GM19468 (cell line): ENCODE measurements around the gene ST3GAL4.
A peak's percentile ranks its signal among the peaks of the same experiment; 100 is the strongest.

ENCODE experiments used
- ATAC-seq: cut with Tn5 transposase; IDR thresholded peaks from one replicate; pipeline ENCODE4 v1.9.1; 2021; ENCODE audit warnings: mild to moderate bottlenecking, moderate library complexity, moderate number of reproducible peaks; ENCODE audit not compliant: unreplicated experiment; ENCODE audit errors: extremely low read depth

ST3GAL4 gene

DNA sequence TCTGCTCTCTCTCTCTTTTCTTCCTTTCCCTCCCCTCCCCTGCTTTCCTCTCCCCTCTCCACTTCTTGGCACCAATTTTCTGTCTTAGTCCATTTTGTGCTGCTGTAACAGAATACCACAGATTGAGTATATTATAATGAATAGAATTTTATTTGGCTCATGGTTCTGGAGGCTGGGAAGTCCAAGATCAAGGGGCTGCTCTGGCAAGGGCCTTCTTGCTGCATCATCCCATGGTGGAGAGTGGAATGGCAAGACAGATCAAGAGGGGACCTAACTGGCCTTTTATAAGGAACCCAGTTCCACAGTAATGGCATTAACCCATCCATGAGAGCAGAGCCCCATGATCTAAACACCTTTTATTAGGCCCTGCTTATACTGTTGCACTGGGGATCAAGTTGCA lies 44.5 kb downstream of the ST3GAL4 start:
- no peak for ATAC-seq

- no peak for ATAC-seq
Observed at GRCh38 chr11:126400479-126400878, 45.0 kb downstream of the ST3GAL4 start.

GRCh38 chr11:126403022-126403581 lies 47.6 kb downstream of the ST3GAL4 start:
- ATAC-seq: no peak

DNA sequence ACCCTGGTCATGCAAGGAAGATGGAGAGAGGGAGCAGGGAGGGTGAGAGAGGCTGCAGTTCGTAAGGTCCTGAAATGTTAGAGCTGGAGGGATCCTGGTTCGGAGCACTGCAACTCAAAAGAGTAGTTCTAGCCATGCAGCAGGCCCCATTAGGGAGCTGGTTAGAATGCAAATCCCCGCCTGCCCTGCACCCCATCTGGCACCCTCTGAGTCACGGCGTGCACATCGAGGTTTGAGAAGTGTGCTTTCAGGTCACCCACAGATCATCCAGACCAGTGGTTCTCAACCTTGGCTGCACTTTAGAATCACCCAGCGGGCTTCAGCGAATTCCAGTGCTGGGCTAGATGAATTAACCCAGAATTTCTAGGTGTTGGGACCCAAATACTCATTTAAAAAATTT lies 48.2 kb downstream of the ST3GAL4 start:
- ATAC-seq: peak; percentile 92

DNA sequence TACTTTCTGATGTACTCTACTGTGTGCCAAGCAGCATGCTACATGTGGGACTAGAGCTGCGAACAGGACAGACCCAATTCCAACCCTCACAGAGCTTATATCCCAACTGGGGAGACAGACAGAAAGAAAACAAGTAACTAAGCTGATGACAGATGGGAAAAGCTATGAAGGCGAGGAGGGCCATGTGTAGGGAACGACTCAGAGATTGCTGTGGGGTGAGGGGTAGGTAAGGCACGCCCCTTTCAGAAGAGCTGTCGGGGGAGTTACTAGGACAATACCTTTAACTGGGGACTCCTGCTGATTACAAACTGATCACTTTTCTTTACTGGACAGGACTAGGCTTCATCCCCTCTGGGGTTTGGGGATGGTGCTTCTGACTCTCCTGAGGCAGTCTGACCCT lies 48.9 kb downstream of the ST3GAL4 start:
- no peak for ATAC-seq

DNA sequence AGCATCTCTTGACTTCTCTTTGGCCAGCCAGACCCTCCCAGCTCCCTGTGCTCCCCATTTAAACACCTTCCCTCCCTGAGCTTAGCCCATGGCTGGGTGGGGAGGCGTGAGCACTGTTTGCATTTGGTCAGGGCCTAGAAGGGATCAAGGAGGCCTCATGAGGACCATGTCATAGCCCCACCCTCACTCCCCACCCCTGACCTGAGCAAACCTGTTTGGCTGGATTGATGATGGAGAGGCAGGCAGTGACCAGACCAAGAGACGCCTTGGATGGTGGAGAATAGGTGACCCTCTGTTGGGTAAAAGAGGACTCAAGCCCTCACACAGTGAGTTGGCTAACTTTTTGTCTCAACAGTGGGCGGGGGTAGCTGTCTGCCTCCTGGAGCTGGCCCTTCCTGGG lies 49.9 kb downstream of the ST3GAL4 start:
- ATAC-seq: no peak

- ATAC-seq: no peak
Observed at GRCh38 chr11:126405906-126406305, 50.4 kb downstream of the ST3GAL4 start.

DNA sequence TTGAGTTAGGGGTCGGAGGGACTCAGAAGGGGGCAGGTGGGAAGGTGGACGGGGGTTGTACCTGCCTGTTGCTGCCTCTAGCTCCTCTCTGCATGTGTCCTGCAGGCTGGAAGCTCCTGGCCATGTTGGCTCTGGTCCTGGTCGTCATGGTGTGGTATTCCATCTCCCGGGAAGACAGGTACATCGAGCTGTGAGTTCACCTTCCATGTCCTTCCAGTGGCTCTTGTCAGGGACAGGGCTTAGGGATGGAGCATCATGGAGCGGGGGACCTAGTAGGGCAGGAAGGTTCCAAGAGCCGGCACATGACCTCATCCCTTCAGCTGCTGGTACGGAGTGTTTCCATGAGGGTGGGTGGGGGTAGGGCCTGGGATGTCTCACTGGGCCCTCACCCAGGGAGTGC lies 50.9 kb downstream of the ST3GAL4 start:
- ATAC-seq: no peak

DNA sequence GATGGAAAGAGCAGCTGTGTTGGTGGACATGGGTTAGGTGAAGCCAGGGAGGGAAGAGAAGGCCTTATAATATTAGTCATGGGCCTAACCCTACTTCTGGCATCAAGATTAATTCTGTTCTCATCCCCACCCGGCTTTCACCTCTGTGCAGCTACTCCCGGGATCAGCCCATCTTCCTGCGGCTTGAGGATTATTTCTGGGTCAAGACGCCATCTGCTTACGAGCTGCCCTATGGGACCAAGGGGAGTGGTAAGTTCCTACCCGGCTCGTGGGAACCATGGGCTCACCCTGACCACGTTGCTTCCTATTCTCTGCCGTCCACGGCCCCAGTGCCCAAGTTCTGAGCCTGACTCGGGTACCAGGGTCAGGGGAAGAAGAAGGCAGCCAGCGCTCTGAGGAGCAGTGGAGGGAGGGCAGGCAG lies 51.6 kb downstream of the ST3GAL4 start:
- no peak for ATAC-seq

DNA sequence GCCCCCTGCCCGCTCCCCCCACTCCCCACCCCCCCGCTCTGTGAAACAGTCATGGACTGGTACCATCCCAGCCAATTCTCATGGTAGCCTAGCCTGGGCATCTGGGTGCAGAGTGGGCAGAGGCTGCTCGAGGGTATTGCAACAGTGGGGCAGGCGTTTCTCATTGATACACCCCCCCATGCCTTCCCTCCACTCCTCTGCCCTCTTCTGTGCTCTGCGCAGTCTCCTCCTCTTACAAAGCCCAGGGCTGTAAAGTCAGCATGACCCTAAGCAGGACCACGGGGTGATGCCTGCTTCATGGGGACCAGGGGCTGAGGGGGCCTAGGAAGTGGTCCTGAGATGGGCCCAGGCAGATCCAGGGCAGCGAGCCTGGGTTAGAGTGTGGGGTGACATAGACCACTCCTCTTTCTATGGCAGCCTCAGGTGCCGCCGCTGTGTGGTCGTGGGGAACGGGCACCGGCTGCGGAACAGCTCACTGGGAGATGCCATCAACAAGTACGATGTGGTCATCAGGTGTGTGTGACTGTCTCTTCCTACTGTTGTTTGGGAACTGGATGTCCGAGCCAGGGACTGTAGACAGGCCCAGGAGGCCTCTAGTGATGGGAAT lies 52.3 kb downstream of the ST3GAL4 start:
- ATAC-seq: no peak

DNA sequence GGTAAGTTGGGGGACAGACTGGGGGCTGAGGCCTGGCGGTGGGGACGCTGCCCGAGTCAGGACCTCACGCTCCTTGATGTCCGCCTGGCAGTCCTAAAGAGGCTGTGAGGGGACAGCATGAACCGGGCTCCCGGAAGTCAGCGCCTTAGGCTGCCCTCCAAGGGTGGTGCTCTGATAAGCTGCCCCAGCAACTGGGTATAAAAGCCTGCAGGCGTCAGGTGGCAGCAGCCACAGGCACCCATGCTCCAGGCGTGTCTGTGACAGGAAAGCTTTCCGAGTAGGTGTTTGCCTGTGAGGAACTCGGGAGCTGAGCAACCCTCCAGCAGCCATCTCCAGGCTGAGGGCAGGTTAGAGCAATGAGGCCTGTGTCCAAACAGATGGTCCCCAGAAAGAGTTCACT lies 53.0 kb downstream of the ST3GAL4 start:
- no peak for ATAC-seq

DNA sequence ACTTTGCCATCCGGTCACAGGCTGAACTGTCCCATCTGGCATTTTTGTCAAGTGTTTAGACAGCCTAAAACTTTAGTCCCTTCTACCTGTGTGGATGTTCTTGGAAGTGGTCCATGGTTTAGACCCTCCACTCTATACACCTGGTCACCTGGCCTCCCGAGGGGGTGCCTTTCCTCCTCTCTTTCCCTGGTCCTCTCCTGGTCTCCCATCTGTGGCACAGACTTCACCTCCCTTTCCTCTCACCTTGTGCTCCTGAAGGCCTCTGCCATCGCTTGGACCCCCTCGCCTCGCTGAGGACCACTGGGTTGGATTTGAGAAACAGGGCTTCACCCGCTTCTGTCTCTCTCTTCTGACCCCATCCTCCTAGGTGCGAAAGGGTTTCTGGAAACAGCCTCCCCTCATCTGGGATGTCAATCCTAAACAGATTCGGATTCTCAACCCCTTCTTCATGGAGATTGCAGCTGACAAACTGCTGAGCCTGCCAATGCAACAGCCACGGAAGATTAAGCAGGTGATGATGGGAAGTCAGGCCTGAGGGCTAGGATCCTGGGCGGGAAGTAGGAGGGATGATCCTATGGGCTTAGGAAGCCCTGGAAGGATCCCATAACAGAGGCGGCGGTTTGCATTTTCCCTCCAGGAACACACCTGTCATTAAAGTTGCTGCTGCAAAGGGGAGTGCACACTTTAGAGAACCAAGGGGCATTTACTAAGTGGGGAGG lies 53.6 kb downstream of the ST3GAL4 start:
- ATAC-seq: no peak

- ATAC-seq: no peak
Observed at GRCh38 chr11:126409620-126409985, 54.1 kb downstream of the ST3GAL4 start.

GRCh38 chr11:126410649-126411048 lies 55.2 kb downstream of the ST3GAL4 start:
- no peak for ATAC-seq

DNA sequence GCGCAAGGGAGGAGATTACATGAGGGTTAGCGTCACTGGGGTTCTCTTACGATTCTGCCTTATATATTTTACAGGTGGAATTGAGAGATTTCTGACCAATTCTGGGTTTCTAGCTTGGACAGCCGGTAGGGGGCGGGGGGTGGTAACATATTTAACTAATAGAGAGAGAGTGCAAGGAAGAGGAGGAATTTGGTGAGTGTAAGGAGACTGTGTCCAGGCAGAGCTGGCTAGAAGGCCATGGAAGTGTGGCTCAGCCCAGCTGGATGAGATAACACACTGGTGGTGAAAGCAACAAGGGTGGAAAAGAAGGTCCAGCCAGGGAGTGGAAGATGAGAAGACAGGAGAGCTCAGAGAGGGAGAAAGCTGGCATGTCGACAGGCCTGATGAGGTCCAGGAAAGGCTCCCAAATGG lies 56.5 kb downstream of the ST3GAL4 start:
- ATAC-seq: no peak

- ATAC-seq: no peak
Observed at GRCh38 chr11:126413426-126413825, 57.9 kb downstream of the ST3GAL4 start.

DNA sequence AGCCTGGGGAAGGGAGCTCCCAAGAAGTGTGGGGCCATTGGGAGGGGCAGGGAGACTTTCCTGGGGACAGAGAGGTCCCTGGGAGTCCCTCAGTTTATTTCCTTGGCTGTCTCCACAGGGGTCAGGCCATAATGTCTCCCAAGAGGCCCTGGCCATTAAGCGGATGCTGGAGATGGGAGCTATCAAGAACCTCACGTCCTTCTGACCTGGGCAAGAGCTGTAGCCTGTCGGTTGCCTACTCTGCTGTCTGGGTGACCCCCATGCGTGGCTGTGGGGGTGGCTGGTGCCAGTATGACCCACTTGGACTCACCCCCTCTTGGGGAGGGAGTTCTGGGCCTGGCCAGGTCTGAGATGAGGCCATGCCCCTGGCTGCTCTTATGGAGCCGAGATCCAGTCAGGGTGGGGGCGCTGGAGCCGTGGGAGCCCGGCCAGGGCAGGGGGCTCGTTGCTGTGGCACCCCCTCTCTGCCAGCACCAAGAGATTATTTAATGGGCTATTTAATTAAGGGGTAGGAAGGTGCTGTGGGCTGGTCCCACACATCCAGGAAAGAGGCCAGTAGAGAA lies 58.4 kb downstream of the ST3GAL4 start:
- no peak for ATAC-seq

DNA sequence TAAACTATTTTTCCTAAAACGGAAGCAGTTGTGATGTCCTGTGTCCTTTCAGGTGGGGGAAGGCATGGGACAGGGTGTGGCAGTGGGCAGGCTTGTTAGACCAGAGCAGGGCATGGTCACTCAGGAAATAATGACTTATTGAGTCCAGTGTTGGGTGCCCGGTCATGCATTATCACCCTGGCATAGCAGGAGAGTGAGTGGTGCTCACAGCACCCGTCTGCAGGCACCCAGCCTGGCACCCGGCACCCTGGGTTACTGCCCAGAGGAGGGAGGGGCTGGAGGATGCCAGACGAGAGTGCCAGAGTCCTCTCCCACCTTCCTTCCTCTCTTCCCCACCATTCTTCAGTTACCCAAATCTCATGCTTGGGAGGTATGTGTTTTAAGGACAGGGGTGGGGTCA lies 59.1 kb downstream of the ST3GAL4 start:
- no peak for ATAC-seq

GRCh38 chr11:126415128-126415527 lies 59.6 kb downstream of the ST3GAL4 start:
- ATAC-seq: no peak

- no peak for ATAC-seq
Observed at GRCh38 chr11:126415669-126416420, 60.4 kb downstream of the ST3GAL4 start.
